Globus pallidus (tissue), 1 donor: ENCODE measurements around the gene TRAPPC8.

Experiments used
- DNase-seq: peaks from one replicate; pipeline ENCODE4 v3.0.0-alpha.2; 2015; ENCODE audit warnings: low spot score

TRAPPC8 gene

DNA sequence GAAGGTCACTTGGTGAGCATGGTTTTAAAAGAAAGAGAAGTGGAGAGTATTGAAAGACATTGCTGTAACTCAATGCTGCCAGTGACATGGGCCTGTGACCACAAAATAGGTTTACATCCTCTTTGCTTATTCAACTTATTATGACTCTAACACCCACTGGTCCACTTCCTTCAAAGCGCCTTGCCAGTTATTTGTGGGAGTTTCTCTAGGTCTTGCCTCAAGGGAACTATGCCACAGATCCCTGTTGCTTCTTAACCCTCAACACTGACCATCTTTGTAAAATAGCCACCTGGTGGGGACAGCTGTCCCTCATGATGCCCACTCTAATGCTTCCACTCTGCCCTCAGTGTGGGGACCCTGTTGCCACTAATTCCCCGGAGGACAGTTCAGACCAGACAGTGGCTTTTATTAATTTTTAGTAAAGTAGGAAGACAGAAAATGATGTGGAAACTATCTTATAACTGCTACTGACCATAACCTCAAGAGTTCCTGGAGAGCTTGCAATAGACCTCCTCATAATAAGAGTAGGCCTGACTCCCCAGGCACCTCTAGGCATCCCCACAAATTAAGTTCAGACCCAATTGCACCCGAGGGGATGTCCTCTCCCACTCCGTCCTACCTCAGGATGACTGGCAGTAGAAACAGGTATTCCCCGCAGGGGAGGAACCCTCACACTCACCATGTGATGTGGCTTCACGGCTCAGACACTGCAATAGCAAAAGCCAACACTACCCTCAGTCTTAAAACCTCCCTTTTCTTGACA lies 150.9 kb downstream of the TRAPPC8 start:
- no peak for DNase-seq

DNA sequence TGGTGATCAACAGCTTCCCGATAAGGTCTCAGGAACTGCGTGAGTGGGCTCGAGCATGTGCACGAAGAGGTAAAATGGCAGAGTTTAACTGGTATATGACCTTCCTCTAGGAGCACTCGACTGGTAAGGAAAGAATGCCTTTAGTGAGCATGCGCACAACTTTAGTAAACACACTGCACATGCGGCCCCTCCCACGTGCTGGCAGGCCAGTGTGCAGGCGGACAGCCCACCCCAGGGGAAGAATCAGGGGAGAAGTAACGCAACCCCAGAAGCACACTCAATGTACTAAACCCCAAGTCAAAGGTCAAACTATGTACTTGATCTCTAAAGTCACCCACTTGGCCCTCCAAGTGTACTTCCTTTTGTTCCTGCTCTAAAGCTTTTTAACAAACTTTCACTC lies 153.5 kb downstream of the TRAPPC8 start:
- no peak for DNase-seq

DNA sequence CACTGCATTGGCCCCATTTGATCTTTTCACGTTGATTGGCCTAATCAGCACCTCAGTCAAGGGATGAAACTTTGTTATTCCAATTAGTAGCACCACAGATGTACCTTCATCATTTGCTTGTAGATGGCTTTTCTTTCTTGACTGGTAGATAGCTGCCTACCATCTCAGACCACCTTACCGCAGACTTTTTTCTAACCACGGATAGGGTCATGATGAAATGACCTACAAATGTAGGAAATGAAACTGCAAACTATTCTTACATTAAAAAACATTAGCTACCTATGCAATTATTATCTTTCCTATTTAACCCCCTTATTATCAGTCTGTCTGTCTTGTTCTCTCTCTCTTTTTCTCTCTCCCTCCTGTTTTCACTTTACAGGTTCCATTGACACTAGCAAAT lies 159.9 kb downstream of the TRAPPC8 start:
- no peak for DNase-seq
